Body of pancreas (tissue), 4 donors: ENCODE measurements around the gene COL18A1. TPM values are rescaled to one million over a fixed set of nuclear protein-coding genes. Genes with fewer than 3 reads are reported as not detected.

Experiments used
- ATAC-seq: fragments of 150-250 bp; one replicate; pipeline ENCODE4 v1.9.1; 2016
- DNase-seq, 4 donors: peaks; one replicate each; pipeline ENCODE4 v3.0.0-alpha.2; 2019
- H3K27ac ChIP-seq, 4 donors: fragments of 200-600 bp; sonication (generic); 1 replicate in 3 of 4; 2 replicates in 1 of 4; pipeline versions ENCODE4 v1.5.1 to v1.6.1; 2016 to 2019; ENCODE audit warnings: mild to moderate bottlenecking in 1 of 4, mixed read lengths in 1 of 4, moderate library complexity in 1 of 4
- H3K27me3 ChIP-seq, 2 donors: fragments of 200-600 bp; sonication (generic); one replicate each; pipeline ENCODE4 v1.6.0; 2016; ENCODE audit warnings: mild to moderate bottlenecking in 1 of 2
- H3K36me3 ChIP-seq, 2 donors: fragments of 200-600 bp; sonication (generic); replicated peaks in 1 of 2; 2 replicates each; pipeline ENCODE4 v1.5.1; 2016; ENCODE audit warnings: low read depth in 2 of 2; ENCODE audit not compliant: insufficient read depth in 1 of 2
- H3K4me1 ChIP-seq: fragments of 200-600 bp; sonication (generic); one replicate; pipeline ENCODE4 v1.6.0; 2016
- H3K4me3 ChIP-seq, 2 donors: fragments of 200-600 bp; sonication (generic); 1 replicate in 1 of 2; 2 replicates in 1 of 2; pipeline ENCODE4 v1.5.1; 2016 to 2019
- H3K9me3 ChIP-seq, 3 donors: fragments of 200-600 bp; sonication (generic); 1 replicate in 2 of 3; 2 replicates in 1 of 3; pipeline ENCODE4 v1.5.1; 2016
- POLR2A ChIP-seq, 3 donors: fragments of 450-650 bp; IDR thresholded peaks; one replicate each; pipeline ENCODE4 v1.6.1; 2016; ENCODE audit warnings: antibody characterized with exemption in 3 of 3, mild to moderate bottlenecking in 2 of 3
- WGBS, 2 donors: methylation state at CpG; one replicate each; pipeline ENCODE4 v1.1.5; 2017; 5-methylcytosine and 5-hydroxymethylcytosine counted together
- intact Hi-C: fragments of 100-400 bp; cut with DNase I; formaldehyde crosslinking; loops from one replicate; pipeline ENCODE4 v1.15.1; 2023
- total RNA-seq, 2 donors: library from RNA; depleted of rRNA; stranded (reverse); fragments of >200 nt; gene quantifications; one replicate each; pipeline ENCODE4 v1.1.0, GENCODE V29; 2016
- TF ChIP-seq, protein P1 (sequence below), 7 experiments: fragments of 450-650 bp in 4 of 7; fragments of 200-600 bp in 3 of 7; sonication (generic) in 3 of 7; IDR thresholded peaks; one replicate each; pipeline ENCODE4 v1.5.1; 2016 to 2019; ENCODE audit warnings: antibody characterized with exemption in 7 of 7

Gene COL18A1
- total RNA-seq, 2 donors from 2014 or later, result 108 to 284 TPM

DNA sequence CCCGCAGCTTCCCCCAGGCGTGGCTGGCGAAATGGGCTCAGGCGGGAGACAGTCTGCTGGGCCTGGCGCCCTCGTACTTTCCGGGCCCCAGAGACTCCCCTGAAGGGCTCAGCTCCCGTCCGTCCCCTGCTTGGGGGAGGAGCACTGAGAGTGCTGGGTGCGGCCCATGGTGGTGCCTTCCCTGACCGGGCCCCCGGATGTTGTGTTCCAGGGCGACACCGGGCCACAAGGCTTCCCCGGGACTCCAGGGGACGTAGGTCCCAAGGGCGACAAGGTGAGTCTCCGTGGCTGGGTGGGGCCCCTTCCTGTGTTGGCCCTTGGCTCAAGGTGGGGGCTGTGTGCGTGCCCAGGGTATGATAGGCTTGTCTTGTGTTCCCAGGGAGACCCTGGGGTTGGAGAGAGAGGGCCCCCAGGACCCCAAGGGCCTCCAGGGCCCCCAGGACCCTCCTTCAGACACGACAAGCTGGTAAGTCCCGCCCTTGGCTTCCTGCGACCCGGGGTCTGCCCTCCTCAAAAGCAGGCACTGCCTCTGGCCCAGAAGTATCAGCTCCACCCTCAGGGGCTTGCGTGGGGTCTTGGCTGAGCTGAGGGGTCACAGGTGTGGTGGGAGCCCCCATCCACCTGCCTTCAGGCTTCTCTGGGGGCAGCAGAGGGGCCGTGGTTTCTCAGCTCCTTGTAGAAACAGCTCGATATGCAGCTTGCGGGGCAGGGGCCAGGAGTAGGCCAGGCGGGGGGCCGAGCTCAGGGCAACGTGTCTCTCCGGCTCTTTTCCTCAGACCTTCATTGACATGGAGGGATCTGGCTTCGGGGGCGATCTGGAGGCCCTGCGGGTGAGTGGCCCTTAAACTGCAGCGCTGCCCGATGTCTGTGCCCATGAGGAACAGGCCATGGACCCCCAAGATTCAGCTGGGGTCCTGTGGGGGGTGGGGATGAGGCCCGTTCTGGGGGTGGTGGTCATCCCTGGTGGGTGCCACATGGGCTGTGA, 75.0 kb downstream of the COL18A1 start:
- Histone ChIP-seq H3K36me3 (peaks cover 0 to 2% of the 10 kb centered on the region in 2 donors), H3K4me1 (peaks cover 12% of the 10 kb centered on the region), H3K27me3 (no peaks in the 10 kb centered on the region), H3K27ac (no peak overlapping the region), H3K9me3 (no peaks in the 10 kb centered on the region), H3K4me3 (no peak overlapping the region)
- ATAC-seq (no peak), DNase-seq (no peak)
- TF ChIP-seq, protein P1, sequence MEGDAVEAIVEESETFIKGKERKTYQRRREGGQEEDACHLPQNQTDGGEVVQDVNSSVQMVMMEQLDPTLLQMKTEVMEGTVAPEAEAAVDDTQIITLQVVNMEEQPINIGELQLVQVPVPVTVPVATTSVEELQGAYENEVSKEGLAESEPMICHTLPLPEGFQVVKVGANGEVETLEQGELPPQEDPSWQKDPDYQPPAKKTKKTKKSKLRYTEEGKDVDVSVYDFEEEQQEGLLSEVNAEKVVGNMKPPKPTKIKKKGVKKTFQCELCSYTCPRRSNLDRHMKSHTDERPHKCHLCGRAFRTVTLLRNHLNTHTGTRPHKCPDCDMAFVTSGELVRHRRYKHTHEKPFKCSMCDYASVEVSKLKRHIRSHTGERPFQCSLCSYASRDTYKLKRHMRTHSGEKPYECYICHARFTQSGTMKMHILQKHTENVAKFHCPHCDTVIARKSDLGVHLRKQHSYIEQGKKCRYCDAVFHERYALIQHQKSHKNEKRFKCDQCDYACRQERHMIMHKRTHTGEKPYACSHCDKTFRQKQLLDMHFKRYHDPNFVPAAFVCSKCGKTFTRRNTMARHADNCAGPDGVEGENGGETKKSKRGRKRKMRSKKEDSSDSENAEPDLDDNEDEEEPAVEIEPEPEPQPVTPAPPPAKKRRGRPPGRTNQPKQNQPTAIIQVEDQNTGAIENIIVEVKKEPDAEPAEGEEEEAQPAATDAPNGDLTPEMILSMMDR (IDR thresholded peaks at IDR 0.05), result no peak
- TF ChIP-seq POLR2A (IDR thresholded peaks at IDR 0.05), result no peak
- 81 to 91% methylated on average over 4 to 36 of the region's 37 CpGs for WGBS, 2 donors
- intact Hi-C loops, result no loop called here

DNA sequence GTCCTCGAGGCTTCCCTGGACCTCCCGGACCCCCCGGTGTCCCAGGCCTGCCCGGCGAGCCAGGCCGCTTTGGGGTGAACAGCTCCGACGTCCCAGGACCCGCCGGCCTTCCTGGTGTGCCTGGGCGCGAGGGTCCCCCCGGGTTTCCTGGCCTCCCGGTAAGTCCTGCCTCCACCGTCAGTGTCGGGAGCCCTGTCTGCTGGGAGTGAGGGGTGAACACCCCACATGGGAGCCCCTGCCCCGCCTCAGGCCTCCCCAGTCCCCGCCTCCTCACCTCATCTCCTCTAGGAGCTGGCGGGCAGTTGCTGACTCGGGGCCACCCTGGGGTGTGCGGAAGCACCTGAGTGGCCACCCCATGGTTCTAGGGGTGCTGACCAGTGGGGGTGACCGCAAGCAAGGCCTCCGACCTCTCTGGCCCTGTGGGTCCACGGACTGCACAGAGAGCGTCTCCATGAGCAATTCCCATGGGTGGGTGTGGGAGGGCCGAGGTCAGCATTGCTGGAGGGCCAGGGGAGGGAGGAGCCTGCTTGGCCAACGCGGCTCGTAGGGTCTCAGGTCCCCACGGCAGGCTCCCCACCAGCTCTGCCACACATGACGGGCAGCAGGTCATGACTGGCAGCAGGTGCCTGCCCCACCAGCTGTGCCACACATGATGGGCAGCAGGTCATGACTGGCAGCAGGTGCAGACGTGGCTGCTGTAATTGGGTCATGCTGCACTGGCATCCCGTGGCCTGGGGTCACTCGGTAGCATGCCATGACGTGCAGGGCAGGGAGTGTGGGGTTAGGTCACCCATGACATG, 75.9 kb downstream of the COL18A1 start:
- TF ChIP-seq POLR2A (IDR thresholded peaks at IDR 0.05), result no peak
- TF ChIP-seq, protein P1 (IDR thresholded peaks at IDR 0.05), result no peak
- H3K27me3 ChIP-seq, result no peaks in the 10 kb centered on the region
- no peak for ATAC-seq
- H3K4me1 ChIP-seq, result peaks cover 12% of the 10 kb centered on the region
- H3K4me3 ChIP-seq, result no peak overlapping the region
- 83 to 92% methylated on average over 17 to 33 of the region's 35 CpGs for WGBS, 2 donors
- intact Hi-C loops, result no loop called here
- peaks cover 0 to 2% of the 10 kb centered on the region in 2 donors for H3K36me3 ChIP-seq
- no peak for DNase-seq
- H3K9me3 ChIP-seq, result no peaks in the 10 kb centered on the region
- no peak overlapping the region for H3K27ac ChIP-seq

DNA sequence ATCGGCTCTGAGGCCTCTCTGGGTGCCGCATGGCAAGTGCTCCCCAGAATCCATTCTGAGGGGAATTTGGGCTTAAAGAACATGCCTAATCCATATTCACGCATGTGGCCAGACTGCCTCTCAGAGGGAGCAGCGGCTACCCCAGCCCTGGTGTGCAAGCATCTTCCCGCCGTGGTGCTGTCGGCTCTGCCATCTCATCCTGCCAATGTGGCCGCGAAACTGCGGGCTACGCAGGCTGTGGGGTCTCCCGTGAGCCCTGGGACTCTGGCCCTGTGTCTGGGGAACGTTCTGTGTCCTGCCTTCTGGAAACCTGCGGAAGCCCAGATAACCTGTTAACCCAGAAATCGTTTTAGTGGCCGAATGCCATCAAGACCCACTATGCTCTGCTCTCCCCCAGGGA, 76.6 kb downstream of the COL18A1 start:
- H3K27me3 ChIP-seq, result no peaks in the 10 kb centered on the region
- H3K4me3 ChIP-seq, result no peak overlapping the region
- 72 to 75% methylated on average over 5 to 16 of the region's 16 CpGs for WGBS, 2 donors
- ATAC-seq, result no peak
- no peaks in the 10 kb centered on the region for H3K9me3 ChIP-seq
- H3K4me1 ChIP-seq, result peaks cover 12% of the 10 kb centered on the region
- no peak overlapping the region for H3K27ac ChIP-seq
- intact Hi-C loops, result no loop called here
- no peak for DNase-seq
- peaks cover 0 to 2% of the 10 kb centered on the region in 2 donors for H3K36me3 ChIP-seq
- no peak for TF ChIP-seq POLR2A (IDR thresholded peaks at IDR 0.05)

DNA sequence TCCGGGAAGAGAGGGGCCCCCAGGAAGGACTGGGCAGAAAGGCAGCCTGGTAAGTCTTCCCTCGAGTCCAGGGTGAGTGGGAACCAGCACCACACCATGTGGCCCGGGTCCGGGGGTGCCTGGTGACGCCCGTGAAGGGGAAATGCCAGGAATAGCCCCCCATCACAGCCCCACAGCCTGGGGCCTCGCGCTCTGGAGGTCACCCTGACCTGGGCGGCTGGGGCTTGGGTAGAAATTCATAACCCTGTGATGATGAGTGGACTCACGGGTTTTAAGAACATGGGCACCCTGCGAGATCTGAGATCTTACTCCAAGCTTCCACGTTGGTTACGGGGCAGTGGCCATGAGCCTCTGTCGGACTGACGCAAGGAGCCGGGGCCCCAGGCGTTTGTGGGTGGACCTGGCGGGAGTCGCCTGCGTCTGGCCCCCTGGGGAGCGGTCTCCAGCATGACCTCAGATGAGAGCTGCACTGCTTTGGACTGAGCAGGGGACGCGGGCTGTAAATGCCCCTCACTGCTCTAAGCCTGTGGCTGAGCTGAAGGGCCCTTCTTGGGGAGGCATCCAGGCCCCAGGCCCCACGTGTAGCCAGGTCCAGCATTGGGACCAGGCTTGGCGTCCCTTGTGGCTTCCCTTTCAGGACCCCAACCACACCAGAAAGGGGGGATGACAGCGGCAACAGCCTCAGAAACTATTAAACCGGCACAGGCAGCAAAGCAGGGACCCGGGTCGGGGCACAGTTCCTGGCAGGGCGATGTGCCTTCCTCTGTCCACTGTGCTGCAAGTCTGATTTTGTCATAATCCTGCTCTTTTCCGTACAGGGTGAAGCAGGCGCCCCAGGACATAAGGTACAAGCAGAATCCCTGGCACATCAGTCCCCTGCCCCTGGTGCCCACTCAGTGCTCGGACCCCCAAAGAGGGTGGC, 77.3 kb downstream of the COL18A1 start:
- Histone ChIP-seq H3K36me3 (peaks cover 0 to 2% of the 10 kb centered on the region in 2 donors), H3K9me3 (no peaks in the 10 kb centered on the region), H3K27ac (no peak overlapping the region), H3K4me3 (no peak overlapping the region), H3K4me1 (peaks cover 12% of the 10 kb centered on the region), H3K27me3 (no peaks in the 10 kb centered on the region)
- ATAC-seq (no peak), DNase-seq (no peak)
- 75 to 81% methylated on average over 18 to 32 of the region's 33 CpGs for WGBS, 2 donors
- TF ChIP-seq, protein P1 (IDR thresholded peaks at IDR 0.05), result no peak
- TF ChIP-seq POLR2A (IDR thresholded peaks at IDR 0.05), result no peak
- intact Hi-C loops, result no loop called here
